Skin epidermis (tissue), 12 donors: ENCODE data around the gene CAPN7.
"Not testable (repeated sequence)": the region's sequence is repeated elsewhere in the genome, so short reads cannot be mapped to it uniquely, and the experiment has no call there.

Experiments used
- H3K27ac ChIP-seq, 21 experiments: fragments of 200-600 bp; sonication (generic) in 11 of 21; one replicate each; pipeline ENCODE4 v1.5.0; 2020; ENCODE audit warnings: mild to moderate bottlenecking in 3 of 21, inconsistent platforms in 2 of 21, moderate library complexity in 2 of 21
- H3K4me3 ChIP-seq, 7 experiments: fragments of 200-600 bp; sonication (generic) in 2 of 7; one replicate each; pipeline ENCODE4 v1.5.0; 2020; ENCODE audit warnings: inconsistent platforms in 2 of 7, mild to moderate bottlenecking in 2 of 7, moderate library complexity in 1 of 7

The CAPN7 gene

GRCh38 chr3:15205934-15206661, at the start of gene CAPN7:
TSS of gene CAPN7 (plus strand) at chr3:15206246. CDS start at chr3:15206496, 250 bp downstream.
- H3K4me3 ChIP-seq = peak within 1 kb of the TSS; percentile 82 to 95 (median 91)
- peak within 1 kb of the TSS; percentile 76 to 99 (median 96) for H3K27ac ChIP-seq

- no peak overlapping the region for H3K27ac ChIP-seq
- no peak overlapping the region for H3K4me3 ChIP-seq
These were observed 48.6 kb upstream of the CAPN7 start for GRCh38 chr3:15157441-15157840.

- H3K4me3 ChIP-seq = no peak overlapping the region
- no peak overlapping the region for H3K27ac ChIP-seq
These were observed 46.4 kb upstream of the CAPN7 start for GRCh38 chr3:15159501-15160136.

- Histone ChIP-seq H3K27ac (no peak overlapping the region), H3K4me3 (no peak overlapping the region)
These were observed 45.4 kb upstream of the CAPN7 start for GRCh38 chr3:15160662-15161061.

DNA sequence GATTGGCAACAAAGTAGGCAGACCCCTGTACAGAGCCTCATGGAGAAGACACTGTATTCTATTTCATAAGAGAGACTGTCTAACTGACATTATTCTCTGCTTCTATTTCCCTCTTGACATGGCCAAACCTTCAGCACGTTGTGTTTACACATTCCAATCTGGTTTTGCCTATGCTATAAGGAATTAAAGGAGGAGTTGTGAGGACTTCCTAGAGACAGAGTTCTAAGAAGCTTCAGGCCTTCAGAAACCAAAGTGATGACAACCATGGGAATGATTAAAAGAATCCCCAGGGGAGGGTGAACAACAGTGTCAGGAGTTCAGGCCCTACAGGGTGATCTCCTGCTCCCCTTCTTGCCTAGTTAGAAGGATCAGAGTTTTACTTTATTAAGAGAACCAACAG, 44.9 kb upstream of the CAPN7 start:
- Histone ChIP-seq H3K27ac (no peak overlapping the region), H3K4me3 (no peak overlapping the region)

DNA sequence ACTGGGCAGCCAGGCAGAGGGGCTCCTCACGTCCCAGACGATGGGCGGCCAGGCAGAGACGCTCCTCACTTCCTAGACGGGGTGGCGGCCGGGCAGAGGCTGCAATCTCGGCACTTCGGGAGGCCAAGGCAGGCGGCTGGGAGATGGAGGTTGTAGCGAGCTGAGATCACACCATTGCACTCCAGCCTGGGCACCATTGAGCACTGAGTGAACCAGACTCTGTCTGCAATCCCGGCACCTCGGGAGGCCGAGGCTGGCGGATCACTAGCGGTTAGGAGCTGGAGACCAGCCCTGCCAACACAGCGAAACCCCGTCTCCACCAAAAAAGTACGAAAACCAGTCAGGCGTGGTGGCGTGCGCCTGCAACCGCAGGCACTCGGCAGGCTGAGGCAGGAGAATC, 42.4 kb upstream of the CAPN7 start:
- peak overlapping the region in 1 of 21 experiments; percentile 36 for H3K27ac ChIP-seq
- not testable (repeated sequence) for H3K4me3 ChIP-seq

- no peak overlapping the region for H3K27ac ChIP-seq
These were observed 41.7 kb upstream of the CAPN7 start for GRCh38 chr3:15164340-15164739.

DNA sequence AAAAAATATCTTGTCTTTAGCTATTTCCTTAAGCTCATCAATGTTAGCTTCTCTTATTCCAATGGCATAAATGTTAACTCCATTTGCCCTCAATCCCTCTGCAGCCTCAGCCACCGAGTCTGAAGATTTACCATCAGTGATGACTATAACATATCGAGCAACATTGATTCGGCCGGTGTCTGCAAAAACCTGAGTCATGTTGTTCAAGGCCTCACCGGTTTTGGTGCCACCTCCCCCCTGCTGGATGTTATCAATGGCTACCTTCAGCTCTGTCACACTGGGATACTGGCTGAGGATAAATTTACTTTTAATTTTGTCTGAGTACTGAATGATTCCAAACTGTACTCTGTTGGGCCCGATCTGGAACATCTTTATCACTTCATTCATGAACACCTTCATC, 41.0 kb upstream of the CAPN7 start:
- Histone ChIP-seq H3K27ac (no peak overlapping the region), H3K4me3 (no peak overlapping the region)

More at GRCh38 chr3:15164340-15164739, 41.7 kb upstream of the CAPN7 start:
- no peak overlapping the region for H3K4me3 ChIP-seq

GRCh38 chr3:15166391-15166790, 39.7 kb upstream of the CAPN7 start:
- H3K4me3 ChIP-seq, H3K27ac ChIP-seq: not testable (repeated sequence)

GRCh38 chr3:15171096-15171495, 35.0 kb upstream of the CAPN7 start:
- no peak overlapping the region for H3K4me3 ChIP-seq
- no peak overlapping the region for H3K27ac ChIP-seq

- no peak overlapping the region for H3K27ac ChIP-seq
- H3K4me3 ChIP-seq = no peak overlapping the region
These were observed 33.2 kb upstream of the CAPN7 start for GRCh38 chr3:15172806-15173205.

GRCh38 chr3:15174953-15175352, 31.1 kb upstream of the CAPN7 start:
- Histone ChIP-seq H3K27ac (no peak overlapping the region), H3K4me3 (no peak overlapping the region)

- H3K4me3 ChIP-seq = no peak overlapping the region
- no peak overlapping the region for H3K27ac ChIP-seq
These were observed 30.4 kb upstream of the CAPN7 start for GRCh38 chr3:15175605-15176004.

DNA sequence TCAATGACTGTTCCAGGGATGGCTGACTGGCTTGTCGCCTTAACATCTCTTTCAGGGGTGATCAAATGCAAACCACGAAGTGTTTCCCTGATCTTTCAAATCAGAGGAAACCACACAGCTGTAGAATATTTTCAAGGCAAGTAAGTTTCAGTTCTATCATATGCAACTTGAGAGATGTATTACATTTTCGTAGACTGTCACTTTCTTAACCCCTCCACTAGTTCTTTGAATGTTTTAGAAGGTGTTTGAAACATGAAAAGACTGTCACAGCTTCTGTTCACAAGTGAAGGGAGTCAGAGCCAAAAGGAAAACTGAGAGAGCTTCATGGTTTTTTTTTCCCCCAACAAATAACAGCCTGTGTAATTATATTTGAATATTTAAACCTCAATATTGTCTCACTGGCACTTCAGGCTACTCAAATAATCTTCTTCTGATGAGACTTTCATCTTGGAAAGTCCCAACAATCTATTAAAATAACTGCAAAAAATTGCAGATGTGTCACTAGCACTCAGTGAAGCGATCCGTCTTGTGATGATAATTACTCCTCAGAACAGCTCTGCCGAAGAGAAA, 25.9 kb upstream of the CAPN7 start:
- H3K27ac ChIP-seq = no peak overlapping the region
- H3K4me3 ChIP-seq = no peak overlapping the region

DNA sequence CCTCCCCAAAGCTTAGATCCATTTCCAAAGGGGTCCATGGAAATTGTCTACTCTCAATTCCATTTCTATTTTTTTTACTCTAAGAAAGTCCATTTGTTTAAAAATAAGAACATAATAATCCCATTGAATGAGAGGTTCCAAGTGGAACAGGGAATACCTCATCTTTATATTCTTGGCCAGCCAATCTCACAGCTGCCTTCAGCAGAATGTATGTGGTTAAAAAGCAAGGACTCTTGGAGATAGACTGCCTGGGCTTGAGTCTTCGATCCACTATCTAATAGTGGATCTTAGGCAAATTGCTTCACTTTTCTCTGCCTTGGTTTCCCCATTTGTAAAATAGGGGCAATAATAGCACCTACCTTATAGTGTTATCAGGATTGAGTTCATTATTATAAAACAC, 24.5 kb upstream of the CAPN7 start:
- Histone ChIP-seq H3K4me3 (no peak overlapping the region), H3K27ac (no peak overlapping the region)

GRCh38 chr3:15181963-15182362, 24.1 kb upstream of the CAPN7 start:
- Histone ChIP-seq H3K4me3 (no peak overlapping the region), H3K27ac (no peak overlapping the region)

DNA sequence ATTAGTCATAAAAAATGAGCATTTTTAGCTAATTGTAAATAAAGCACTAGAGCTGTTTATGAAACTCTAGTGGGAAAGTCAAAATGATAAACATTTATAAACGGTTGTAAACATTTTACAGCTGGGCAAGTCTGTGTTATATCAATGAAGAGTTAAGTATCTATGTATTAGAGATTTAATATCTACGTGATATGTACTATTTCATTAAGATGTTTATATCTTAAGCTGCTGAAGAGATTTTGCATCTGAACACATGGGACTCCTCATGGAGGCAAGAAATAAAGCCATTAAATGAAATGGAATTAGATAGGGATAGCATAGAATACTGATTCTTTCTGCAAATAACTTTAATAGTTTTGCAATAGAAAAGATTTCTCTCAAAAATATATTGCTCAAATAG, 23.0 kb upstream of the CAPN7 start:
- H3K27ac ChIP-seq = no peak overlapping the region
- no peak overlapping the region for H3K4me3 ChIP-seq

DNA sequence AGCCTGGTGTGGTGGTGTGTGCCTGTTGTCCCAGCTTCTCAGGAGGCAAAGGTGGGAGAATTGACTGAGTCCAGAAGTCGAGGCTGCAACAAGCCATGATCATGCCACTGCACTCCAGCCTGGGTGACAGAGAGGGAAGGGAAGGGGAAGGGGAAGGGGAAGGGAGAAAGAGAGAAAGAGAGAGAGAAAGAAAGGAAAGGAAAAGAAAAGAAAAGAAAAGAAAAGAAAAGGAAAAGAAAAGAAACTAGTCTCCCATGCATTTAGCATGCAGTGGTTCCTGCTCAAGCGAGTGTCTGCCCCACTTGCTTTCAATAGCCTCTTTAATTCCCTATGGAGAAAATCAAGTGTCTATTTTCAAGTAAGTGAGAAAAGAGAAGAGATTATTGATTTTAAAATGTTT, 20.6 kb upstream of the CAPN7 start:
- H3K4me3 ChIP-seq = no peak overlapping the region
- no peak overlapping the region for H3K27ac ChIP-seq

- Histone ChIP-seq H3K27ac (no peak overlapping the region), H3K4me3 (no peak overlapping the region)
These were observed 20.0 kb upstream of the CAPN7 start for GRCh38 chr3:15186101-15186476.

GRCh38 chr3:15186477-15187164, 19.4 kb upstream of the CAPN7 start:
- H3K27ac ChIP-seq, H3K4me3 ChIP-seq: not testable (repeated sequence)
